ENCODE measurements around the gene MEIS1. TPM values are rescaled to one million over a fixed set of nuclear protein-coding genes. Genes with fewer than 3 reads are reported as not detected.

The MEIS1 gene
- total and polyA plus RNA-seq, 2 experiments from 2014 or later, result 0.16 to 0.28 TPM

DNA sequence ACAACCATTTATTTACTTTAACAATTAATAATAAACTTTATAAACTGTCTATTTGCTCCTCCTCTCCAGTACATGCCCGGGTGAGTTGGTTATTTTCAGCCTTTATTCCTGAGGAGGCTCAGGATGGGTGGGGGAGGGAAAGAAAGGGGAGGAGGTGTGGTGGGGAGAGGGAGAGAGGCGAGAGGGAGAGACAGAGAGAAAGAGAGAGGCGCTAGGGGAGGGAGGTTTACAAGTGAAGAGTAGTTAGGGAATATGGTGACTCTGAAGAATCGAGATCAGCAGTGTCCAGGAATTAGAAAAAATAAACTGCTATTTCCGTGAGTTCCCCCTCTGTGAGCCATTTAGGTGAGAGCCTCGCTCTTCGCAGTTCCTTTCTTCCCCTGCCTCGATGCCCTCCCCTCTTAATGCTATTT, 138.9 kb downstream of the MEIS1 start:
- Histone ChIP-seq H3K4me3 (peak overlapping the region; percentile 61), H3K4me1 (ENCODE audit: insufficient read depth) (peaks cover 31% of the 10 kb centered on the region), H4K20me1 (replicated peaks; ENCODE audit: insufficient read depth) (0 out of 2 replicates have a peak, but pooled peaks cover under 1% of the 10 kb centered on the region), H3K27ac (ENCODE audit: low read depth) (no peak overlapping the region), H2AFZ (no peak overlapping the region), H3F3A (replicated peaks; ENCODE audit: low read depth) (no peaks in the 10 kb centered on the region), H3K36me3 (ENCODE audit: insufficient read depth) (no peaks in the 10 kb centered on the region), H3K9me2 (ENCODE audit: insufficient read depth) (no peaks in the 10 kb centered on the region), H3K4me2 (peak overlapping the region; percentile 85), H3K27me3 (ENCODE audit: insufficient read depth) (peaks cover 41% of the 10 kb centered on the region), H3K79me2 (replicated peaks; ENCODE audit: insufficient read depth) (no peaks in the 10 kb centered on the region)
- TF ChIP-seq EZH2 (IDR thresholded peaks at IDR 0.05; ENCODE audit: low read depth, unreplicated experiment), result no peak
- TF ChIP-seq, protein P1, sequence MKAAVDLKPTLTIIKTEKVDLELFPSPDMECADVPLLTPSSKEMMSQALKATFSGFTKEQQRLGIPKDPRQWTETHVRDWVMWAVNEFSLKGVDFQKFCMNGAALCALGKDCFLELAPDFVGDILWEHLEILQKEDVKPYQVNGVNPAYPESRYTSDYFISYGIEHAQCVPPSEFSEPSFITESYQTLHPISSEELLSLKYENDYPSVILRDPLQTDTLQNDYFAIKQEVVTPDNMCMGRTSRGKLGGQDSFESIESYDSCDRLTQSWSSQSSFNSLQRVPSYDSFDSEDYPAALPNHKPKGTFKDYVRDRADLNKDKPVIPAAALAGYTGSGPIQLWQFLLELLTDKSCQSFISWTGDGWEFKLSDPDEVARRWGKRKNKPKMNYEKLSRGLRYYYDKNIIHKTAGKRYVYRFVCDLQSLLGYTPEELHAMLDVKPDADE (IDR thresholded peaks at IDR 0.05), result no peak
- TF ChIP-seq, protein P2, sequence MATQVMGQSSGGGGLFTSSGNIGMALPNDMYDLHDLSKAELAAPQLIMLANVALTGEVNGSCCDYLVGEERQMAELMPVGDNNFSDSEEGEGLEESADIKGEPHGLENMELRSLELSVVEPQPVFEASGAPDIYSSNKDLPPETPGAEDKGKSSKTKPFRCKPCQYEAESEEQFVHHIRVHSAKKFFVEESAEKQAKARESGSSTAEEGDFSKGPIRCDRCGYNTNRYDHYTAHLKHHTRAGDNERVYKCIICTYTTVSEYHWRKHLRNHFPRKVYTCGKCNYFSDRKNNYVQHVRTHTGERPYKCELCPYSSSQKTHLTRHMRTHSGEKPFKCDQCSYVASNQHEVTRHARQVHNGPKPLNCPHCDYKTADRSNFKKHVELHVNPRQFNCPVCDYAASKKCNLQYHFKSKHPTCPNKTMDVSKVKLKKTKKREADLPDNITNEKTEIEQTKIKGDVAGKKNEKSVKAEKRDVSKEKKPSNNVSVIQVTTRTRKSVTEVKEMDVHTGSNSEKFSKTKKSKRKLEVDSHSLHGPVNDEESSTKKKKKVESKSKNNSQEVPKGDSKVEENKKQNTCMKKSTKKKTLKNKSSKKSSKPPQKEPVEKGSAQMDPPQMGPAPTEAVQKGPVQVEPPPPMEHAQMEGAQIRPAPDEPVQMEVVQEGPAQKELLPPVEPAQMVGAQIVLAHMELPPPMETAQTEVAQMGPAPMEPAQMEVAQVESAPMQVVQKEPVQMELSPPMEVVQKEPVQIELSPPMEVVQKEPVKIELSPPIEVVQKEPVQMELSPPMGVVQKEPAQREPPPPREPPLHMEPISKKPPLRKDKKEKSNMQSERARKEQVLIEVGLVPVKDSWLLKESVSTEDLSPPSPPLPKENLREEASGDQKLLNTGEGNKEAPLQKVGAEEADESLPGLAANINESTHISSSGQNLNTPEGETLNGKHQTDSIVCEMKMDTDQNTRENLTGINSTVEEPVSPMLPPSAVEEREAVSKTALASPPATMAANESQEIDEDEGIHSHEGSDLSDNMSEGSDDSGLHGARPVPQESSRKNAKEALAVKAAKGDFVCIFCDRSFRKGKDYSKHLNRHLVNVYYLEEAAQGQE (IDR thresholded peaks at IDR 0.05; ENCODE audit: unreplicated experiment), result no peak
- no peak for TF ChIP-seq STAT1 (IDR thresholded peaks at IDR 0.05; ENCODE audit: unreplicated experiment)
- no peak for TF ChIP-seq POLR2AphosphoS5 (IDR thresholded peaks at IDR 0.05; ENCODE audit: low read depth)
- 0 out of 2 replicates have a peak, but pooled peaks have one; percentile 1 for TF ChIP-seq NANOG (IDR thresholded peaks at IDR 0.05; ENCODE audit: borderline replicate concordance)
- TF ChIP-seq EZH2phosphoT487 (IDR thresholded peaks at IDR 0.05; ENCODE audit: unreplicated experiment), result no peak
- peak; percentile 84 for DNase-seq (ENCODE audit: low spot score)
- no peaks in the 10 kb centered on the region for H3K36me3 Mint-ChIP-seq (ENCODE audit: low read depth)
- peak overlapping the region; percentile 77 for H3K4me3 Mint-ChIP-seq
- H3K4me1 Mint-ChIP-seq, result peaks cover 39% of the 10 kb centered on the region
- no peaks in the 10 kb centered on the region for H3K9me3 Mint-ChIP-seq
- peaks cover 15% of the 10 kb centered on the region for H3K27me3 Mint-ChIP-seq (ENCODE audit: insufficient read depth, low read depth, poor library complexity)
- peak; percentile 19 for ATAC-seq
- no peak overlapping the region for H3K27ac Mint-ChIP-seq

DNA sequence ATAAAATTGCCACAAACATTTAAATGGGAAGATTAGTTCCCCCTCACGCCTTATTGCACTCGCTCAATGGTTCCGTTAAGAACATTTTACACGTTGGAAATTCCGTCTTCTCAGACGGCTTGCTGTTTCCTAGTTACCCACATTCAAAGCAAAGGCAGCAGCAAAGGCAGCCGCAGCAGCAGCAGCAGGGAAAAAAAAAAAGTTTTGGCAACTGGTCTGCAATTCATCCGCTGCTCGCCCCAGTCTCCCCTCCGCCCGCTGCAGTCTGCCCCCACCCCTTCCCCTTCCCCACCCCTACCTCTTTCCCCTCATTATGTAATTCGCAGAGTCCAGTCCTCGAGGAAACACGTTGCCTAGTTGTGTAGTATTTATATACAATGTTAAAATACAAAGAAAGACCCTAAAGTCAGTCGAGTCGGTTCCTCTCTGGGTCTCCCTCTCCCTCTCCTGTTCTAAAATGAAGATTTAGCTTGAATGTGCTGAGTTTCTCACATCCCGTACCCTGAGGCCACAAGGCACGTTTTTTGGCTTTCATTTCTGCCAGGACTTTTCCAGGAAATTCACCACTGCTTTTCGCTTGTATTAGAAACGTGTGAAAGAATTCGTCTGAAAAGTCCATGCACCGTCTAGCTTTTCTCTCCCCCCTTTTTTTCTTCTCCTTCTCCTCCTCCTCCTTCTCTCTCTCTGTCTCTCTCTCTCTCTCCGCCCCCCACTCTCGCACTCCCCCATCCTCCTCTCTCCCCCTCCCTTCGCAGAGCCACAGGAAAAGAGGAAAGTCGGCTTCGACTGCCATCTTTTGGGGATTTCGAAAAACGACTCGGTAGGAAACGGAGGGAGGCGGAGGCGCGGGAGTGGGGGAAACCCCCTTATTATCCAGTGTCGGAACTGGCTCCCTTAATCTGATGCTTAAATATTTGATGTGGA, 140.0 kb downstream of the MEIS1 start:
- Histone ChIP-seq H3K4me1 (ENCODE audit: insufficient read depth) (peaks cover 36% of the 10 kb centered on the region), H3K27me3 (ENCODE audit: insufficient read depth) (peaks cover 53% of the 10 kb centered on the region), H3K4me2 (peak overlapping the region; percentile 86), H3K79me2 (replicated peaks; ENCODE audit: insufficient read depth) (no peaks in the 10 kb centered on the region), H2AFZ (peak overlapping the region; percentile 76; the same call in 1 of the 2 replicates), H3K4me3 (peak overlapping the region; percentile 61), H3K27ac (ENCODE audit: low read depth) (no peak overlapping the region), H3K9me2 (ENCODE audit: insufficient read depth) (no peaks in the 10 kb centered on the region), H4K20me1 (replicated peaks; ENCODE audit: insufficient read depth) (peaks cover 6% of the 10 kb centered on the region; the same call in 1 of the 2 replicates), H3F3A (replicated peaks; ENCODE audit: low read depth) (no peaks in the 10 kb centered on the region), H3K36me3 (ENCODE audit: insufficient read depth) (no peaks in the 10 kb centered on the region)
- Mint-ChIP-seq H3K4me3 (peak overlapping the region; percentile 79), H3K27ac (no peak overlapping the region), H3K27me3 (ENCODE audit: insufficient read depth, low read depth, poor library complexity) (peaks cover 15% of the 10 kb centered on the region), H3K9me3 (no peaks in the 10 kb centered on the region), H3K36me3 (ENCODE audit: low read depth) (no peaks in the 10 kb centered on the region), H3K4me1 (peaks cover 32% of the 10 kb centered on the region)
- TF ChIP-seq, protein P1 (IDR thresholded peaks at IDR 0.05), result no peak
- TF ChIP-seq, protein P2 (IDR thresholded peaks at IDR 0.05; ENCODE audit: unreplicated experiment), result no peak
- TF ChIP-seq POLR2AphosphoS5 (IDR thresholded peaks at IDR 0.05; ENCODE audit: low read depth) (no peak), EZH2 (IDR thresholded peaks at IDR 0.05; ENCODE audit: low read depth, unreplicated experiment) (peak; percentile 42), NANOG (IDR thresholded peaks at IDR 0.05; ENCODE audit: borderline replicate concordance) (no peak), JUNB (IDR thresholded peaks at IDR 0.05; ENCODE audit: unreplicated experiment) (no peak)
- TF ChIP-seq, protein P3, sequence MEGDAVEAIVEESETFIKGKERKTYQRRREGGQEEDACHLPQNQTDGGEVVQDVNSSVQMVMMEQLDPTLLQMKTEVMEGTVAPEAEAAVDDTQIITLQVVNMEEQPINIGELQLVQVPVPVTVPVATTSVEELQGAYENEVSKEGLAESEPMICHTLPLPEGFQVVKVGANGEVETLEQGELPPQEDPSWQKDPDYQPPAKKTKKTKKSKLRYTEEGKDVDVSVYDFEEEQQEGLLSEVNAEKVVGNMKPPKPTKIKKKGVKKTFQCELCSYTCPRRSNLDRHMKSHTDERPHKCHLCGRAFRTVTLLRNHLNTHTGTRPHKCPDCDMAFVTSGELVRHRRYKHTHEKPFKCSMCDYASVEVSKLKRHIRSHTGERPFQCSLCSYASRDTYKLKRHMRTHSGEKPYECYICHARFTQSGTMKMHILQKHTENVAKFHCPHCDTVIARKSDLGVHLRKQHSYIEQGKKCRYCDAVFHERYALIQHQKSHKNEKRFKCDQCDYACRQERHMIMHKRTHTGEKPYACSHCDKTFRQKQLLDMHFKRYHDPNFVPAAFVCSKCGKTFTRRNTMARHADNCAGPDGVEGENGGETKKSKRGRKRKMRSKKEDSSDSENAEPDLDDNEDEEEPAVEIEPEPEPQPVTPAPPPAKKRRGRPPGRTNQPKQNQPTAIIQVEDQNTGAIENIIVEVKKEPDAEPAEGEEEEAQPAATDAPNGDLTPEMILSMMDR (conservative IDR thresholded peaks at IDR 0.05; ENCODE audit: low read depth in 2 of 2), result peak; percentile 81 to 86
- DNase-seq (ENCODE audit: low spot score) (peak; percentile 96), ATAC-seq (peak; percentile 13)
